Measurements from ENCODE around the gene VGLL2.

Gene VGLL2

GRCh38 chr6:117272891-117273290 is 7.5 kb downstream of the VGLL2 start:
- H3K4me3 ChIP-seq (ENCODE audit: low read depth, low read length, poor library complexity, severe bottlenecking) = no peak overlapping the region
- no peaks in the 10 kb centered on the region for H3K4me1 ChIP-seq (ENCODE audit: insufficient read depth, low read length, severe bottlenecking)
- H3K4me2 ChIP-seq (ENCODE audit: low read length) = no peak overlapping the region
- no peaks in the 10 kb centered on the region for H4K20me1 ChIP-seq (ENCODE audit: insufficient read depth, low read length)
- H3K79me2 ChIP-seq (ENCODE audit: insufficient read depth, low read length) = no peaks in the 10 kb centered on the region
- no peak overlapping the region for H2AFZ ChIP-seq (ENCODE audit: low read length)
- no peak for TF ChIP-seq EZH2 (IDR thresholded peaks at IDR 0.05; ENCODE audit: borderline replicate concordance, low read length)
- no peaks in the 10 kb centered on the region for H3K27me3 ChIP-seq (ENCODE audit: insufficient read depth, low read length)
- H3K9ac ChIP-seq (ENCODE audit: low read length) = no peak overlapping the region
- H3K36me3 ChIP-seq (ENCODE audit: insufficient read depth, low read length) = no peaks in the 10 kb centered on the region
- H3F3A ChIP-seq (ENCODE audit: insufficient read depth, low read length) = no peaks in the 10 kb centered on the region
- H3K27ac ChIP-seq (ENCODE audit: low read depth, low read length, poor library complexity, severe bottlenecking) = no peak overlapping the region
- H3K9me3 ChIP-seq (ENCODE audit: low read length) = no peaks in the 10 kb centered on the region
- no peaks in the 10 kb centered on the region for H3K9me2 ChIP-seq (ENCODE audit: low read depth, low read length)

GRCh38 chr6:117275205-117275604 is 9.8 kb downstream of the VGLL2 start:
- no peaks in the 10 kb centered on the region for H4K20me1 ChIP-seq (ENCODE audit: insufficient read depth, low read length)
- no peaks in the 10 kb centered on the region for H3F3A ChIP-seq (ENCODE audit: insufficient read depth, low read length)
- no peak overlapping the region for H3K4me2 ChIP-seq (ENCODE audit: low read length)
- H3K27ac ChIP-seq (ENCODE audit: low read depth, low read length, poor library complexity, severe bottlenecking) = no peak overlapping the region
- H3K79me2 ChIP-seq (ENCODE audit: insufficient read depth, low read length) = no peaks in the 10 kb centered on the region
- H3K9me3 ChIP-seq (ENCODE audit: low read length) = no peaks in the 10 kb centered on the region
- H3K9me2 ChIP-seq (ENCODE audit: low read depth, low read length) = no peaks in the 10 kb centered on the region
- H2AFZ ChIP-seq (ENCODE audit: low read length) = no peak overlapping the region
- no peak overlapping the region for H3K4me3 ChIP-seq (ENCODE audit: low read depth, low read length, poor library complexity, severe bottlenecking)
- H3K27me3 ChIP-seq (ENCODE audit: insufficient read depth, low read length) = no peaks in the 10 kb centered on the region
- no peaks in the 10 kb centered on the region for H3K4me1 ChIP-seq (ENCODE audit: insufficient read depth, low read length, severe bottlenecking)
- no peak overlapping the region for H3K9ac ChIP-seq (ENCODE audit: low read length)
- no peaks in the 10 kb centered on the region for H3K36me3 ChIP-seq (ENCODE audit: insufficient read depth, low read length)
- TF ChIP-seq CTCF (IDR thresholded peaks at IDR 0.05; ENCODE audit: low read length) = no peak
- no peak for TF ChIP-seq EZH2 (IDR thresholded peaks at IDR 0.05; ENCODE audit: borderline replicate concordance, low read length)

- no peaks in the 10 kb centered on the region for H3K9me2 ChIP-seq (ENCODE audit: low read depth, low read length)
- no peaks in the 10 kb centered on the region for H3F3A ChIP-seq (ENCODE audit: insufficient read depth, low read length)
- no peak overlapping the region for H3K27ac ChIP-seq (ENCODE audit: low read depth, low read length, poor library complexity, severe bottlenecking)
- H3K36me3 ChIP-seq (ENCODE audit: insufficient read depth, low read length) = no peaks in the 10 kb centered on the region
- no peaks in the 10 kb centered on the region for H3K4me1 ChIP-seq (ENCODE audit: insufficient read depth, low read length, severe bottlenecking)
- H2AFZ ChIP-seq (ENCODE audit: low read length) = no peak overlapping the region
- H3K4me2 ChIP-seq (ENCODE audit: low read length) = no peak overlapping the region
- no peaks in the 10 kb centered on the region for H3K9me3 ChIP-seq (ENCODE audit: low read length)
- no peak overlapping the region for H3K9ac ChIP-seq (ENCODE audit: low read length)
- H3K79me2 ChIP-seq (ENCODE audit: insufficient read depth, low read length) = no peaks in the 10 kb centered on the region
- H3K4me3 ChIP-seq (ENCODE audit: low read depth, low read length, poor library complexity, severe bottlenecking) = no peak overlapping the region
- TF ChIP-seq EZH2 (IDR thresholded peaks at IDR 0.05; ENCODE audit: borderline replicate concordance, low read length) (no peak), CTCF (IDR thresholded peaks at IDR 0.05; ENCODE audit: low read length) (no peak)
- H3K27me3 ChIP-seq (ENCODE audit: insufficient read depth, low read length) = no peaks in the 10 kb centered on the region
- H4K20me1 ChIP-seq (ENCODE audit: insufficient read depth, low read length) = no peaks in the 10 kb centered on the region
Observed at GRCh38 chr6:117275711-117276110, 10.4 kb downstream of the VGLL2 start.

GRCh38 chr6:117276778-117277316 is 11.5 kb downstream of the VGLL2 start:
- H3K27ac ChIP-seq (ENCODE audit: low read depth, low read length, poor library complexity, severe bottlenecking) = no peak overlapping the region
- H3K9ac ChIP-seq (ENCODE audit: low read length) = no peak overlapping the region
- no peaks in the 10 kb centered on the region for H3K79me2 ChIP-seq (ENCODE audit: insufficient read depth, low read length)
- no peaks in the 10 kb centered on the region for H3K27me3 ChIP-seq (ENCODE audit: insufficient read depth, low read length)
- no peaks in the 10 kb centered on the region for H3K9me3 ChIP-seq (ENCODE audit: low read length)
- H2AFZ ChIP-seq (ENCODE audit: low read length) = no peak overlapping the region
- H3K9me2 ChIP-seq (ENCODE audit: low read depth, low read length) = no peaks in the 10 kb centered on the region
- H3K4me2 ChIP-seq (ENCODE audit: low read length) = no peak overlapping the region
- no peaks in the 10 kb centered on the region for H3K4me1 ChIP-seq (ENCODE audit: insufficient read depth, low read length, severe bottlenecking)
- no peaks in the 10 kb centered on the region for H3F3A ChIP-seq (ENCODE audit: insufficient read depth, low read length)
- H3K4me3 ChIP-seq (ENCODE audit: low read depth, low read length, poor library complexity, severe bottlenecking) = no peak overlapping the region
- H4K20me1 ChIP-seq (ENCODE audit: insufficient read depth, low read length) = no peaks in the 10 kb centered on the region
- TF ChIP-seq EZH2 (IDR thresholded peaks at IDR 0.05; ENCODE audit: borderline replicate concordance, low read length) = no peak
- TF ChIP-seq CTCF (IDR thresholded peaks at IDR 0.05; ENCODE audit: low read length) = no peak
- no peaks in the 10 kb centered on the region for H3K36me3 ChIP-seq (ENCODE audit: insufficient read depth, low read length)
